Measurements from ENCODE around the gene CALR.

CALR gene

DNA sequence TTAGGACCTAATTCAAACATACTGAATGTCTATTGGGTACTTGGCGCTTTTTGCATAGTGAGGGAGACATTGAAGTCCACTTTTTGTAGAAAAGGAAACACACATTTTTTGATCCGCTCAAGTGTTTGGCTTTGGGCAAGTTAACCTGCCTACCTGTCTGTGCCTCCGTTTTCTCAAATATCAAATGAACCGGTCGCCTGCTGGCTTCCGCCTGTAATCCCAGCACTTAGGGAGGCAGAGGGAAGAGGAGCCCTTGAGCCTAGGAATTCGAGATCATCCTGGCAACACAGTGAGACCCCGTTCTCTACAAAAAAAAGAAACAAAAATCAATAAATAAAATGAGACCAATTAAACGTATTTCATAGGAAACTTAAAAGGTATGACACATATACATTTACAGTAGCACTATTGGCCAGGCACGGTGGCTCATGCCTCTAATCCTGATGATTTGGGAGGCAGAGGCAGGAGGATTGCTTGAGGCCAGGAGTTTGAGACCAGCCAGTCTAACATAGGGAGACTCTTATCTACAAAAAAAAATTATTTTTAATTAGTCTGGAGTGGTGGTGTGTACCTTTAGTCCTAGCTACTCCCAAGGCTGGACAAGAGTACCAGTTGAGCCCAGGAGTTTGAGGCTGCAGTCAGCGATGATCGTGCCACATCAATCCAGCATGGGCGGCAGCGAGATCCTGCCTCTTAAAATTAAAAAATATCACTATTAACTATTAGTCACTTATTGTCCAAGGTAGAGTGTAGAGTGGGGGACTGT lies 8.5 kb downstream of the CALR start:
- no peak for TF ChIP-seq FOXP2 (optimal IDR thresholded peaks at IDR 0.05; ENCODE audit: borderline replicate concordance, extremely low read depth, extremely low read length, insufficient read depth)
- TF ChIP-seq TAF1 (IDR thresholded peaks at IDR 0.05; ENCODE audit: borderline replicate concordance, insufficient read depth, low read length): no peak
- TF ChIP-seq, protein P1, sequence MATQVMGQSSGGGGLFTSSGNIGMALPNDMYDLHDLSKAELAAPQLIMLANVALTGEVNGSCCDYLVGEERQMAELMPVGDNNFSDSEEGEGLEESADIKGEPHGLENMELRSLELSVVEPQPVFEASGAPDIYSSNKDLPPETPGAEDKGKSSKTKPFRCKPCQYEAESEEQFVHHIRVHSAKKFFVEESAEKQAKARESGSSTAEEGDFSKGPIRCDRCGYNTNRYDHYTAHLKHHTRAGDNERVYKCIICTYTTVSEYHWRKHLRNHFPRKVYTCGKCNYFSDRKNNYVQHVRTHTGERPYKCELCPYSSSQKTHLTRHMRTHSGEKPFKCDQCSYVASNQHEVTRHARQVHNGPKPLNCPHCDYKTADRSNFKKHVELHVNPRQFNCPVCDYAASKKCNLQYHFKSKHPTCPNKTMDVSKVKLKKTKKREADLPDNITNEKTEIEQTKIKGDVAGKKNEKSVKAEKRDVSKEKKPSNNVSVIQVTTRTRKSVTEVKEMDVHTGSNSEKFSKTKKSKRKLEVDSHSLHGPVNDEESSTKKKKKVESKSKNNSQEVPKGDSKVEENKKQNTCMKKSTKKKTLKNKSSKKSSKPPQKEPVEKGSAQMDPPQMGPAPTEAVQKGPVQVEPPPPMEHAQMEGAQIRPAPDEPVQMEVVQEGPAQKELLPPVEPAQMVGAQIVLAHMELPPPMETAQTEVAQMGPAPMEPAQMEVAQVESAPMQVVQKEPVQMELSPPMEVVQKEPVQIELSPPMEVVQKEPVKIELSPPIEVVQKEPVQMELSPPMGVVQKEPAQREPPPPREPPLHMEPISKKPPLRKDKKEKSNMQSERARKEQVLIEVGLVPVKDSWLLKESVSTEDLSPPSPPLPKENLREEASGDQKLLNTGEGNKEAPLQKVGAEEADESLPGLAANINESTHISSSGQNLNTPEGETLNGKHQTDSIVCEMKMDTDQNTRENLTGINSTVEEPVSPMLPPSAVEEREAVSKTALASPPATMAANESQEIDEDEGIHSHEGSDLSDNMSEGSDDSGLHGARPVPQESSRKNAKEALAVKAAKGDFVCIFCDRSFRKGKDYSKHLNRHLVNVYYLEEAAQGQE (IDR thresholded peaks at IDR 0.05; ENCODE audit: insufficient read depth in 1 of 2, low read depth in 2 of 2, low read length in 2 of 2): no peak
- no peak for TF ChIP-seq POLR2AphosphoS5 (IDR thresholded peaks at IDR 0.05; ENCODE audit: low read depth, low read length)
- TF ChIP-seq SIN3A (IDR thresholded peaks at IDR 0.05; ENCODE audit: borderline replicate concordance, insufficient read depth, low read length): no peak

DNA sequence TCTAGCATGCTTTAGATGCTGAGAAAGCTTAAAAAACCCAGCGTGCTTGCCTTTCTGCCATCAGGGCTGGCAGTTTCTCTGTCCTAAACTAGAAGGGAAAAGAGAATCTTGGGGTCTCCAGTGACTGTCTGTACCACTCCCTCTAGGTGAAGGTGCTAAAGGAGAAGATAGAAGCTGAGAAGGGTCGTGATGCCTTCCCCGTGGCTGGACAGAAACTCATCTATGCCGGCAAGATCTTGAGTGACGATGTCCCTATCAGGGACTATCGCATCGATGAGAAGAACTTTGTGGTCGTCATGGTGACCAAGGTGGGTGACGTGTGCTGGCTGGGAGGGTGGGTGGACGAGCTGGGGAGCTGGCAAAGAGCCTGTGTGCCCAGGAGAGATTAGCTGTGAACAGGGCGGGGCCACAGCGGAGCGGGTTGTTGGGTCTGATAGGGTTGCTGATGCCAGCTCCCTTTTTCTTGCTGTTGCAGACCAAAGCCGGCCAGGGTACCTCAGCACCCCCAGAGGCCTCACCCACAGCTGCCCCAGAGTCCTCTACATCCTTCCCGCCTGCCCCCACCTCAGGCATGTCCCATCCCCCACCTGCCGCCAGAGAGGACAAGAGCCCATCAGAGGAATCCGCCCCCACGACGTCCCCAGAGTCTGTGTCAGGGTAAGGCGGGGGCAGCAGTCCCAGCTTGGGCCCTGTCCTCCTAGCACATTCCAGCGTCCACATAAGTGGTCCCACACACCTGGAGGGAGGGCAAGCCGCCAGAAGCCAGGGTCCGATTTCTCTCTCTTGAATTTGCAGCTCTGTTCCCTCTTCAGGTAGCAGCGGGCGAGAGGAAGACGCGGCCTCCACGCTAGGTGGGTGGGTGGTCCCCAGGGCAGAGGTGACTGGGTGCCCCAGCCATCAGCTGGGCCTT lies 9.5 kb downstream of the CALR start:
- TF ChIP-seq POLR2AphosphoS5 (IDR thresholded peaks at IDR 0.05; ENCODE audit: low read depth, low read length) (no peak; the same call in 1 of the 2 replicates), FOXP2 (optimal IDR thresholded peaks at IDR 0.05; ENCODE audit: borderline replicate concordance, extremely low read depth, extremely low read length, insufficient read depth) (no peak), TAF1 (IDR thresholded peaks at IDR 0.05; ENCODE audit: borderline replicate concordance, insufficient read depth, low read length) (no peak), SIN3A (IDR thresholded peaks at IDR 0.05; ENCODE audit: borderline replicate concordance, insufficient read depth, low read length) (no peak)
- TF ChIP-seq, protein P1 (IDR thresholded peaks at IDR 0.05; ENCODE audit: insufficient read depth in 1 of 2, low read depth in 2 of 2, low read length in 2 of 2): no peak

DNA sequence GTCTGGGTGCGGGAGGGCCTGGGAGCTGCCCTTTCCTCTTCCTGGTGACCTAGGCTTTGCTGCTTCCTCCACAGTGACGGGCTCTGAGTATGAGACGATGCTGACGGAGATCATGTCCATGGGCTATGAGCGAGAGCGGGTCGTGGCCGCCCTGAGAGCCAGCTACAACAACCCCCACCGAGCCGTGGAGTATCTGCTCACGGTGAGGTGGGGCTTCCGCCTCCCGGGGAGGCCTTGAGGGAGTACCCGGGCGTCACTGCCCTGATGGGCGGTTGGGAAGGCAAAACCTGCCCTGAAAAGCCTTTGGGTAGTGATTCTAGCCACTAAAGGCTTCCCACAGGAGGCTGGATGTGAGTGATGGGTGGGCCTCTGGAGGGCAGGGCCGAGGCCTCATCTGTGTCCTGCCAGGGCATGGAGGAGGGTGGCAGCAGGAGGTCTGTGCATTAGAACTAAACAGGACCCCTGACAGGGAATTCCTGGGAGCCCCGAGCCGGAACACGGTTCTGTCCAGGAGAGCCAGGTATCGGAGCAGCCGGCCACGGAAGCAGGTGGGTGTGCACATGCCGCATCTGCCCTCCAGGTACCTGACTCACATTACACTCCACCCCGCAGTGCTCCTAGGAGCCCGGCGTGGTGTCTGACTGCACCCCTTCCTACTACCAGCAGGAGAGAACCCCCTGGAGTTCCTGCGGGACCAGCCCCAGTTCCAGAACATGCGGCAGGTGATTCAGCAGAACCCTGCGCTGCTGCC lies 10.4 kb downstream of the CALR start:
- TF ChIP-seq FOXP2 (optimal IDR thresholded peaks at IDR 0.05; ENCODE audit: borderline replicate concordance, extremely low read depth, extremely low read length, insufficient read depth) (no peak), TAF1 (IDR thresholded peaks at IDR 0.05; ENCODE audit: borderline replicate concordance, insufficient read depth, low read length) (no peak), SIN3A (IDR thresholded peaks at IDR 0.05; ENCODE audit: borderline replicate concordance, insufficient read depth, low read length) (no peak), POLR2AphosphoS5 (IDR thresholded peaks at IDR 0.05; ENCODE audit: low read depth, low read length) (no peak)
- TF ChIP-seq, protein P1 (IDR thresholded peaks at IDR 0.05; ENCODE audit: insufficient read depth in 1 of 2, low read depth in 2 of 2, low read length in 2 of 2): no peak

DNA sequence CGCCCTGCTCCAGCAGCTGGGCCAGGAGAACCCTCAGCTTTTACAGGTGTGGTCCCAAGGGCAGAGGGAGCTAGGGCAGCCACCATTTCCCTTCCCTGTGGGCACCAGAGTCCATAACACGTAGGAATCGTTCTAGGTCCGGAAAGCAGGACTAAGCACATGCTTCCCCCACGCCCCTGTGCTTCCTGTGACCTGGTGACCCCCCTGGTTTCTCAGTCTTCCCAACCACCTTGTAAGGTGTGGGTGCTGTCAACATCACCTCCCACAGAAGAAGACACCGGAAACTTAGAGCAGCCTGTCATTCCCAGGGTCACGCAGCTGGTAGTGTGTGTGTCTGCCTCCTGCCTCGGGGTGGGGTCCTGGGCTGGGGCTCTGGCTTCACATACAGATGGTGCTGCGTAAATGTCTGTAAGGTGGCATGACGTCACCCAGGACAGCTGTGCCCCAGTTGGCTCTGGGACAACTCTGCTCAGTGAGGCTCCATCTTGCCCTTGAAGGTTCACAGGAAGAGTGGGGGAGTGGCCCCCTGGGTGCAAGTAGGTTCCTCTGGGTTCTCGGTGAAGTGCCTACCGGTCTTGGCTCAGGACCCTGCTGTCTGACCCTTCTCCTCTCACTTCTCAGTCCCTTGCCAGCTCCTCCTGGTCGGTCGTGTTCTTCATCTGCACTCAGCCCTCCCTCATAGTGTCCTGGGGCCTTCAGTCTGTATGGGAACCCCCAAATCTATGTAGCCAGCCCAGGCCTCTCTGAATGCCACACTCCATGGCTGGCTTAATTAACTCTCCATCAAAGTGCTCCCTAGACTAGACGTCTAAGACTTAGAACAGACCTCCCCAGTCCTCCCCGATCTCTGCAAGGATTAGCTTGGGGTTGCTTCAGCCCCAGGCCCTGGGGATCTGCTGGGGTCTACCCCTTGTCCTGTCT lies 11.2 kb downstream of the CALR start:
- TF ChIP-seq SIN3A (IDR thresholded peaks at IDR 0.05; ENCODE audit: borderline replicate concordance, insufficient read depth, low read length) (no peak), FOXP2 (optimal IDR thresholded peaks at IDR 0.05; ENCODE audit: borderline replicate concordance, extremely low read depth, extremely low read length, insufficient read depth) (no peak), TAF1 (IDR thresholded peaks at IDR 0.05; ENCODE audit: borderline replicate concordance, insufficient read depth, low read length) (no peak), POLR2AphosphoS5 (IDR thresholded peaks at IDR 0.05; ENCODE audit: low read depth, low read length) (no peak)
- TF ChIP-seq, protein P1 (IDR thresholded peaks at IDR 0.05; ENCODE audit: insufficient read depth in 1 of 2, low read depth in 2 of 2, low read length in 2 of 2): no peak

Measured in PFSK-1 (cell line).